Mononuclear cell (primary cell): ENCODE data around the gene DNASE1L1. TPM values are rescaled to one million over a fixed set of nuclear protein-coding genes. Genes with fewer than 3 reads are reported as not detected.
A peak's percentile ranks its signal among the peaks of the same experiment; 100 is the strongest.
"Not testable (repeated sequence)": the region's sequence is repeated elsewhere in the genome, so short reads cannot be mapped to it uniquely, and the experiment has no call there.

Source experiments
- H3K27me3 ChIP-seq: 2 replicates; pipeline ENCODE4 v1.6.0; 2011; ENCODE audit warnings: low read length, control low read depth; ENCODE audit not compliant: insufficient read depth
- H3K4me1 ChIP-seq: 2 replicates; pipeline ENCODE4 v1.5.1; 2011; ENCODE audit warnings: mild to moderate bottlenecking, low read length, control low read depth; ENCODE audit not compliant: insufficient read depth
- H3K4me3 ChIP-seq: 2 replicates; pipeline ENCODE4 v1.5.1; 2011; ENCODE audit warnings: mild to moderate bottlenecking, low read length, moderate library complexity
- H3K9me3 ChIP-seq: 2 replicates; pipeline ENCODE4 v1.5.1; 2011; ENCODE audit warnings: low read depth, mild to moderate bottlenecking, control low read depth, low read length
- total RNA-seq: library from RNA; depleted of rRNA; stranded (reverse); fragments of >200 nt; gene quantifications from one replicate; pipeline ENCODE4 v1.2.3, GENCODE V29; 2012

The DNASE1L1 gene
- total RNA-seq, 1 donor = 30.2 TPM

GRCh38 chrX:154401918-154402621 is 7.0 kb downstream of the DNASE1L1 start:
- no peaks in the 10 kb centered on the region for H3K27me3 ChIP-seq
- H3K4me1 ChIP-seq = peaks cover 18% of the 10 kb centered on the region
- H3K4me3 ChIP-seq = no peak overlapping the region
- no peaks in the 10 kb centered on the region for H3K9me3 ChIP-seq

- no peaks in the 10 kb centered on the region for H3K27me3 ChIP-seq
- H3K4me3 ChIP-seq = no peak overlapping the region
- peaks cover 21% of the 10 kb centered on the region for H3K4me1 ChIP-seq
- no peaks in the 10 kb centered on the region for H3K9me3 ChIP-seq
Observed at GRCh38 chrX:154401045-154401799, 7.8 kb downstream of the DNASE1L1 start.

- H3K4me1 ChIP-seq = peaks cover 21% of the 10 kb centered on the region
- not testable (repeated sequence) for H3K4me3 ChIP-seq
Observed at GRCh38 chrX:154400369-154400817, 8.7 kb downstream of the DNASE1L1 start.

GRCh38 chrX:154399527-154400368 is 9.3 kb downstream of the DNASE1L1 start:
- H3K4me3 ChIP-seq = peak overlapping the region; percentile 92

More at GRCh38 chrX:154400369-154400817, 8.7 kb downstream of the DNASE1L1 start:
- H3K27me3 ChIP-seq, H3K9me3 ChIP-seq: not testable (repeated sequence)

GRCh38 chrX:154398668-154399526 is 10.2 kb downstream of the DNASE1L1 start:
- Histone ChIP-seq H3K27me3 (no peaks in the 10 kb centered on the region), H3K9me3 (no peaks in the 10 kb centered on the region), H3K4me1 (peaks cover 21% of the 10 kb centered on the region), H3K4me3 (peak overlapping the region; percentile 92)

More at GRCh38 chrX:154399527-154400368, 9.3 kb downstream of the DNASE1L1 start:
- no peaks in the 10 kb centered on the region for H3K9me3 ChIP-seq
- no peaks in the 10 kb centered on the region for H3K27me3 ChIP-seq
- H3K4me1 ChIP-seq = peaks cover 21% of the 10 kb centered on the region

- H3K9me3 ChIP-seq = no peaks in the 10 kb centered on the region
- no peaks in the 10 kb centered on the region for H3K27me3 ChIP-seq
- H3K4me3 ChIP-seq = peak within 1 kb of the TSS; percentile 92
- peaks cover 21% of the 10 kb centered on the region for H3K4me1 ChIP-seq
Observed at GRCh38 chrX:154397888-154398667, 11.0 kb downstream of the DNASE1L1 start, which contains the start of gene RPL10. Gene RPL10, plus strand, starts transcription at chrX:154398377. Its CDS starts 143 bp downstream, at chrX:154398520.

DNA sequence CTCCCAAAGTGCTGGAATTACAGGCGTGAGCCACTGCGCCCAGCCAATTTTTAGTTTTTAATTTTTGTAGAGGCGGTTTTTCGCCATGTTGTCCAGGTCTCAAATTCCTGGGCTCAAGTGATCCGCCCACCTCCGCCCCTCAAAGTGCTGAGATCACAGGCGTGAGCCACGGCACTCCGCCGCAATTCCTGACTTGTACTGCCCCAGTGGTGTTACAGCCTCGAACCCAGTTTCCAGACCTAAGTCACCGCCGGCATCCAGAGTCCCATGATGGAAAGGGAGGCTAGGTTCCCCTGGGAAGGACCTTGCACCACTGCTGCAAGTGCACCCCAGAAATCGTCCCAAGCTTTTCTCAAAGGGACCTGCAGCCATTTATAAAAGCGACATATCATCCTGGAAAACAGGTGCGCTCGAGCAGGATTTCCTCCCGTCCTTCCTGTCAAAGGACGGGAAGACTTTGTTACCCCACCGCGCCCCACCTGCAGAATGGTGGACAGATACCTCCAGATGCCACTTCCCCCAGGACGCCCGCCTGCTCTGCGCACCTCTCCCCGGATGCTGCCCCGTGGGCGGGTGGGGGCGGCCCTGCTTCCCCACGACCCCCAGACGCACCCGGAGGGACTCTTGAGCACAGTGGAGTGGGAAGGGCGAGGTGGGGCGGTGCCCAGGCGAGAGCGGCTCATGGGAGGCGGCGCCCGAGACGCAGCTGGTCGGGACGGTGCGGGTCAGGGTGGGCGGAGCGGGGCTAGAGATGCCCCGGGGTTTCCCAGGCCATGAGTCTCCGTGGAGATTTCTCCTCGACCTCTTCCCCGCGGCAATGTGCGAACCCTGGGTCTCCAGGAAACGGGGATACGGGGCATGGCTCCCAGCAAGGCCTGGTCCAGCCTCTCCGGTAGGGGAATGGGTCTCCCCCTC is 11.8 kb downstream of the DNASE1L1 start:
- peaks cover 21% of the 10 kb centered on the region for H3K4me1 ChIP-seq
- no peaks in the 10 kb centered on the region for H3K9me3 ChIP-seq
- peak overlapping the region; percentile 92 for H3K4me3 ChIP-seq
- no peaks in the 10 kb centered on the region for H3K27me3 ChIP-seq

- H3K9me3 ChIP-seq, H3K27me3 ChIP-seq, H3K4me3 ChIP-seq: not testable (repeated sequence)
- peaks cover 21% of the 10 kb centered on the region for H3K4me1 ChIP-seq
Observed at GRCh38 chrX:154396363-154396762, 12.7 kb downstream of the DNASE1L1 start.

GRCh38 chrX:154389812-154390747 is 19.0 kb downstream of the DNASE1L1 start:
- not testable (repeated sequence) for H3K4me1 ChIP-seq, H3K4me3 ChIP-seq, H3K9me3 ChIP-seq, H3K27me3 ChIP-seq

GRCh38 chrX:154388649-154389048 is 20.4 kb downstream of the DNASE1L1 start:
- not testable (repeated sequence) for H3K9me3 ChIP-seq, H3K4me1 ChIP-seq, H3K27me3 ChIP-seq, H3K4me3 ChIP-seq

- H3K4me1 ChIP-seq, H3K27me3 ChIP-seq, H3K4me3 ChIP-seq, H3K9me3 ChIP-seq: not testable (repeated sequence)
Observed at GRCh38 chrX:154388094-154388493, 21.0 kb downstream of the DNASE1L1 start.

DNA sequence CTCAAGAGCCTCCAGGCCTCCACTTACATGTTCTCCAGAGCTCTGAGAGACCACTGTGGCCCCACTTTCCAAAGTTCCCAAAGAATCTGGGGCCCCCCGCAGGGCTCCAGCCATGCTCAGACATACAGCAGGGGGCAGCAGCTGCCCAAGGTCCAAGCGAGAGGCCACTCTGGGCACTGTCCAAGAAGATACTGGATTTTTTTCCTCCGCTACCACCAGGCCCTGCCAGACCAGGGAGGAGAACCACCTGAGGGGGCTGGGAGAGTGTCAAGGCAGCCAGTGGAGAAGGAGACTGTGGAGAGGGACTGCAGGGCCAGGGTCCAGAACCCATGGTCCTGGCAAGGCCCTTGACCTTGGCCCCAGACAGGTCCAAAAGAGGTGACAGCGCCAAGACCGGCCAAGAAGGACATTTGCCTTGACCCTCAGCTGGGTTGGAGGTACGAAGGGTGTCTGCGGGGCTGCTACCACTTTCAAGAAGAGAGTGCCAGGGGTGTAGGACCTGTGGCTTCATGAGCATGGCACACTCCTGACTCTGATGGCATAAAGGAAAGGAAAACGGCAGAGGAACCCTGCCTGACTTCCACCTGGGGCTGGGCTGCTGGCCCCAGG is 24.7 kb downstream of the DNASE1L1 start:
- no peaks in the 10 kb centered on the region for H3K27me3 ChIP-seq
- no peaks in the 10 kb centered on the region for H3K9me3 ChIP-seq
- H3K4me1 ChIP-seq = peaks cover 18% of the 10 kb centered on the region
- no peak overlapping the region for H3K4me3 ChIP-seq
